Gastroesophageal sphincter (tissue), 4 donors: ENCODE data around the gene TUBGCP3. TPM values are rescaled to one million over a fixed set of nuclear protein-coding genes. Genes with fewer than 3 reads are reported as not detected.

ENCODE experiments used
- ATAC-seq: fragments of 150-250 bp; one replicate; pipeline ENCODE4 v1.9.1; 2016; ENCODE audit warnings: mild to moderate bottlenecking, moderate library complexity
- H3K27ac ChIP-seq, 4 donors: fragments of 200-600 bp; sonication (generic) in 3 of 4; 1 replicate in 3 of 4; 2 replicates in 1 of 4; pipeline ENCODE4 v1.5.1; 2016 to 2019
- H3K27me3 ChIP-seq: fragments of 200-600 bp; sonication (generic); one replicate; pipeline ENCODE4 v1.5.1; 2019
- H3K36me3 ChIP-seq, 2 donors: fragments of 200-600 bp; sonication (generic); one replicate each; pipeline ENCODE4 v1.5.1; 2019; ENCODE audit warnings: control low read depth in 1 of 2
- H3K4me1 ChIP-seq, 3 donors: fragments of 200-600 bp; sonication (generic); 1 replicate in 2 of 3; 2 replicates in 1 of 3; pipeline ENCODE4 v1.5.1; 2016 to 2019; ENCODE audit warnings: control low read depth in 2 of 3
- H3K4me3 ChIP-seq, 2 donors: fragments of 200-600 bp; sonication (generic); one replicate each; pipeline ENCODE4 v1.5.1; 2019; ENCODE audit warnings: mild to moderate bottlenecking in 1 of 2, moderate library complexity in 1 of 2
- H3K9me3 ChIP-seq, 3 donors: fragments of 200-600 bp; sonication (generic); one replicate each; pipeline ENCODE4 v1.5.1; 2017 to 2019; ENCODE audit warnings: control low read depth in 2 of 3
- EP300 ChIP-seq: sonication (generic); formaldehyde crosslinking; IDR thresholded peaks from one replicate; pipeline ENCODE4 v1.6.1; 2017; ENCODE audit warnings: antibody characterized with exemption, mild to moderate bottlenecking
- POLR2A ChIP-seq, 2 donors: fragments of 450-650 bp; IDR thresholded peaks; one replicate each; pipeline ENCODE4 v1.6.1; 2017; ENCODE audit warnings: antibody characterized with exemption in 2 of 2, mild to moderate bottlenecking in 2 of 2, moderate library complexity in 1 of 2
- POLR2AphosphoS5 ChIP-seq: sonication (generic); formaldehyde crosslinking; IDR thresholded peaks from one replicate; pipeline ENCODE4 v1.6.1; 2017; ENCODE audit warnings: antibody characterized with exemption
- WGBS, 2 donors: methylation state at CpG; one replicate each; pipeline ENCODE4 v1.1.5; 2018; ENCODE audit warnings: low coverage in 1 of 2; 5-methylcytosine and 5-hydroxymethylcytosine counted together
- total RNA-seq, 4 donors: library from RNA; depleted of rRNA; stranded (reverse); fragments of >200 nt; gene quantifications; one replicate each; pipeline ENCODE4 v1.1.0, GENCODE V29; 2016
- TF ChIP-seq, protein P1 (sequence below), 4 experiments: fragments of 200-600 bp in 2 of 4; fragments of 450-650 bp in 2 of 4; sonication (generic) in 1 of 4; IDR thresholded peaks; one replicate each; pipeline ENCODE4 v1.5.1; 2017 to 2019; ENCODE audit warnings: antibody characterized with exemption in 4 of 4, mild to moderate bottlenecking in 2 of 4, moderate library complexity in 2 of 4

TUBGCP3 gene
- total RNA-seq, 4 donors from 2014 or later: 25.6 to 37.8 (median 28.9) TPM

DNA sequence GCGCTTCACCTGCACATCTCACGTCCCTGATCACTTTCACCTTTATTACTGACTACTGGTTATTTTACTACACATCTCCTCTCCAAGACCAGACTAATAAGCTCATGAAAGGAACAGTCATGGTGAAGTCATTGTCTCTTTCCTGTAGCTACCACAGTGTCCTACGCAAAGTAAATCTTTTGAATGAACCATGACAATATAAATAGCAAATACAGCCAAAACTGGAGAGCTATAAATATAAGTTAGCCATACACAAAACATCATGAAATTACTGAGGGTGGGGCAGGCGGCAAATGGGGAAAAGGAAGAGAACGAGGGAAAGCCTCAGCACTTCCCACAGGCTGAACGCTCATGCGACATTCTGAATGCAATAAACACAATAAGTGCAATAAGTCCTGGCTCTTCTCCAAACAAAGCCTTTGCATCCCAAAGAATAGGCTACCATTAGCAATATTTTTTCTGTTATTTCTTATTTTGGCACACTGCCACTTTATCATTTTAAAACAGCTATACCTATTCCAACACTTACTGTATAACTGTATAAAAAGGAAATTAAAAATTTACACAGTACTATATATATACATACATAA, 62.5 kb downstream of the TUBGCP3 start:
- TF ChIP-seq POLR2AphosphoS5: no peak
- no peak for TF ChIP-seq EP300
- TF ChIP-seq, protein P1, sequence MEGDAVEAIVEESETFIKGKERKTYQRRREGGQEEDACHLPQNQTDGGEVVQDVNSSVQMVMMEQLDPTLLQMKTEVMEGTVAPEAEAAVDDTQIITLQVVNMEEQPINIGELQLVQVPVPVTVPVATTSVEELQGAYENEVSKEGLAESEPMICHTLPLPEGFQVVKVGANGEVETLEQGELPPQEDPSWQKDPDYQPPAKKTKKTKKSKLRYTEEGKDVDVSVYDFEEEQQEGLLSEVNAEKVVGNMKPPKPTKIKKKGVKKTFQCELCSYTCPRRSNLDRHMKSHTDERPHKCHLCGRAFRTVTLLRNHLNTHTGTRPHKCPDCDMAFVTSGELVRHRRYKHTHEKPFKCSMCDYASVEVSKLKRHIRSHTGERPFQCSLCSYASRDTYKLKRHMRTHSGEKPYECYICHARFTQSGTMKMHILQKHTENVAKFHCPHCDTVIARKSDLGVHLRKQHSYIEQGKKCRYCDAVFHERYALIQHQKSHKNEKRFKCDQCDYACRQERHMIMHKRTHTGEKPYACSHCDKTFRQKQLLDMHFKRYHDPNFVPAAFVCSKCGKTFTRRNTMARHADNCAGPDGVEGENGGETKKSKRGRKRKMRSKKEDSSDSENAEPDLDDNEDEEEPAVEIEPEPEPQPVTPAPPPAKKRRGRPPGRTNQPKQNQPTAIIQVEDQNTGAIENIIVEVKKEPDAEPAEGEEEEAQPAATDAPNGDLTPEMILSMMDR (IDR thresholded peaks at IDR 0.05): no peak
- TF ChIP-seq POLR2A (IDR thresholded peaks at IDR 0.05): no peak
- Histone ChIP-seq H3K4me1 (no peaks in the 10 kb centered on the region), H3K4me3 (no peak overlapping the region), H3K9me3 (no peaks in the 10 kb centered on the region), H3K27ac (no peak overlapping the region), H3K36me3 (peaks cover 0 to 63% of the 10 kb centered on the region in 2 donors), H3K27me3 (no peaks in the 10 kb centered on the region)
- 92 to 97% methylated on average over 7 of the region's 7 CpGs for WGBS, 2 donors
- ATAC-seq: no peak

DNA sequence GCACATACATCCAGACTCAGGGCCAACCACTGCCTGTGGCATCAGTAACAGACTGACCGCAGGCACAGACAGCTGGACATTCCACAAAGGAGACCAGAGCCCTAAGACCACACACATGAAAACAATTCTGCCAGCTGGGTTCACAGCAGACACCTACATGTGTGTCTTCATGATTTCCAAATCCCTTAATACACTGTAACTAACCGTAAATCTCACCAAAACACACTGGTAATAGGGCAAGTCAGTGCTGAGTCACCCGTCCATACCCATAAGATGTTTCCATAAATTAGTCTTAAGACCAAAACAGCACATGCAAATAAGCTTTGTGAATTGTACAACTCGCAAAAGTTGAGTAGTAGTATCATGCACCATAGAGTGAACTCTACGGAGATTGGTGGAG, 65.4 kb downstream of the TUBGCP3 start:
- Histone ChIP-seq H3K36me3 (peaks cover 0 to 92% of the 10 kb centered on the region in 2 donors), H3K4me1 (no peaks in the 10 kb centered on the region), H3K9me3 (no peaks in the 10 kb centered on the region), H3K27ac (no peak overlapping the region), H3K4me3 (no peak overlapping the region), H3K27me3 (no peaks in the 10 kb centered on the region)
- ATAC-seq: no peak
- WGBS, 2 donors: 90 to 97% methylated on average over 3 to 4 of the region's 5 CpGs
- TF ChIP-seq POLR2AphosphoS5 (no peak), POLR2A (IDR thresholded peaks at IDR 0.05) (no peak), EP300 (no peak)
- TF ChIP-seq, protein P1 (IDR thresholded peaks at IDR 0.05): no peak

DNA sequence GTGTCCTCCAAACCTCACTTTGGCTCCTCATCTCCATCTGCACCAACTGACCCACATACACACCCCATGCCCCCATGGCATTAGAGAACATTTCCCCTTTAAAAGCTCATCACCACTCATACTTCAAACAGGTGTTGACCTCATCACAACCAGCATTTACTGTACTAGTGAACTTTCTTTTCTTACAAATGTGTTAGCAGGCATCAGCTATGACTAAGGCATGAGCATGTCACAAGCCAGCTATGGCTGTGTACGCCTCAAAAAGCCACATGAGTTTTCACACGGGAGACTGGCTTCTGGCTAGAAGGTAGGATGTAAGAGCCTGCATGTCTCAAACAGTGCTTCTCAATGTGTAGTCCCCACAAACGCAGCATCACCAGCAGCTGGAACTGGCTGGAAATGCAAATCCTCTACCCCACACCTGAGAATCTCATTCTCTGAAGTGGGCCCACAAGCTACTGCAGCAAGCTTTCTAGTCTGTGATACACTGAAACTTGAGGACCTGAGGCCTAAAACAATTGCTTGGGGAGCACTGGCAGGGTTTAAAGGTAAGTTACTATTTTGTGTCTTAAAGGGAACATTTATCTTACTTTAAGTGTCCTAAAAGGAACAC, 66.8 kb downstream of the TUBGCP3 start:
- ATAC-seq: no peak
- WGBS, 2 donors: 80 to 89% methylated on average over 1 to 2 of the region's 3 CpGs
- no peak overlapping the region for H3K4me3 ChIP-seq
- no peaks in the 10 kb centered on the region for H3K27me3 ChIP-seq
- no peak overlapping the region for H3K27ac ChIP-seq
- H3K9me3 ChIP-seq: no peaks in the 10 kb centered on the region
- H3K36me3 ChIP-seq: peaks cover 0 to 99% of the 10 kb centered on the region in 2 donors
- H3K4me1 ChIP-seq: no peaks in the 10 kb centered on the region
- TF ChIP-seq POLR2A (IDR thresholded peaks at IDR 0.05) (no peak), POLR2AphosphoS5 (no peak), EP300 (no peak)
- TF ChIP-seq, protein P1 (IDR thresholded peaks at IDR 0.05): no peak

DNA sequence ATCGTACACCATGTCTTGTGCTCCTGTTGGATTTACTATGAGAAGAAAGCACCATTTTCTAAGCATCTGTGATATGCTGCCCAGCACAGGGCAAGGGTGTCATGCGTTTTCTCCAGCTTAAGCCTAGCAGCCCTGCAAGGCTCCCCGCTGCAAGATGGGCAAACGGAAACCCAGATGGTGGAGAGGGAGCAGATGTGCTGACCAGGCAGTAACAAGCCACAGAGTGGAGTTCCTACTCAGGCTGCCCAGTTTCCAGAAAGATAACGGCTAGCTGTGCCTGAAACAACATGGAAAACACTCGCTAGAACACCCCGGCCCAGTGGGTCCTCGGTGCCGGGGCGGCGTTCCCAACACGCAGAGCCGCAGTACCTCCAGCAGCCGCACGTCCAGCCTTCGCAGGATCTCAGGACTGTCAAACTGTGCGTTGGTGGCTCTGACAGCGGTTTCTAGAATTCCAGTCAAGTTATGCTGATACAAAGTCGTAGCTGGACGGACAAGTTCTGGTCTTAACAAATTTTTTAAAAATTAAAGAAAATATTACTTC, 68.4 kb downstream of the TUBGCP3 start:
- no peak for ATAC-seq
- peaks cover 0 to 100% of the 10 kb centered on the region in 2 donors for H3K36me3 ChIP-seq
- H3K9me3 ChIP-seq: no peaks in the 10 kb centered on the region
- 92 to 94% methylated on average over 8 to 11 of the region's 20 CpGs for WGBS, 2 donors
- no peaks in the 10 kb centered on the region for H3K4me1 ChIP-seq
- no peaks in the 10 kb centered on the region for H3K27me3 ChIP-seq
- TF ChIP-seq, protein P1 (IDR thresholded peaks at IDR 0.05): no peak
- TF ChIP-seq POLR2AphosphoS5 (no peak), POLR2A (IDR thresholded peaks at IDR 0.05) (no peak), EP300 (no peak)
- H3K27ac ChIP-seq: no peak overlapping the region
- H3K4me3 ChIP-seq: no peak overlapping the region

DNA sequence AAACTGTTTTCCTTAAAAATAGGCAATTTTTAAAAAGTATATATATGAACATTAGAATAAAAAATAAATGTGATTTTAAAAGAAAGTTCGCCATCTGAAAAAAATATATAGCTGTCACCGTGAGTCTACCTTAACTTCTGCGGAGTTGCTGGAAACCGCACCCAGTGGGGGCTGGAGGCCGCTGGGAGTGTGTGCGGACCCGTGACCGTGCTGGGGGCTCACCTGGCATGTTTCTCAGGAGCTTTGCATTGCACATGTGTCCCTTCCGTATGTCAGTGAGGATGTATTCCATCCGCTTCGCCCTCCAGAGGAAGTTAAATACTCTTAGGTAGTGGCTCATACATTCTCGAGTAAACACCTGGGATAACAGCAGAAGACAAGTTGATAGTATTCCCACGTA, 71.7 kb downstream of the TUBGCP3 start:
- H3K4me3 ChIP-seq: no peak overlapping the region
- no peaks in the 10 kb centered on the region for H3K27me3 ChIP-seq
- peaks cover 0 to 8% (median 0%) of the 10 kb centered on the region in 3 donors for H3K4me1 ChIP-seq
- TF ChIP-seq, protein P1 (IDR thresholded peaks at IDR 0.05): no peak
- TF ChIP-seq POLR2AphosphoS5 (no peak), EP300 (no peak), POLR2A (IDR thresholded peaks at IDR 0.05) (no peak)
- WGBS, 2 donors: 91 to 95% methylated on average over 11 to 13 of the region's 13 CpGs
- no peaks in the 10 kb centered on the region for H3K9me3 ChIP-seq
- no peak for ATAC-seq
- peaks cover 0 to 92% of the 10 kb centered on the region in 2 donors for H3K36me3 ChIP-seq
- H3K27ac ChIP-seq: no peak overlapping the region
